Measurements from ENCODE around the gene ASCL3. TPM values are rescaled to one million over a fixed set of nuclear protein-coding genes. Genes with fewer than 3 reads are reported as not detected.
"Not testable (repeated sequence)": the region's sequence is repeated elsewhere in the genome, so short reads cannot be mapped to it uniquely, and the experiment has no call there.

The ASCL3 gene
- polyA plus RNA-seq, 1 donor (not counting 4 experiments of a cell fraction or from before 2014, with no cell fraction given): not detected

DNA sequence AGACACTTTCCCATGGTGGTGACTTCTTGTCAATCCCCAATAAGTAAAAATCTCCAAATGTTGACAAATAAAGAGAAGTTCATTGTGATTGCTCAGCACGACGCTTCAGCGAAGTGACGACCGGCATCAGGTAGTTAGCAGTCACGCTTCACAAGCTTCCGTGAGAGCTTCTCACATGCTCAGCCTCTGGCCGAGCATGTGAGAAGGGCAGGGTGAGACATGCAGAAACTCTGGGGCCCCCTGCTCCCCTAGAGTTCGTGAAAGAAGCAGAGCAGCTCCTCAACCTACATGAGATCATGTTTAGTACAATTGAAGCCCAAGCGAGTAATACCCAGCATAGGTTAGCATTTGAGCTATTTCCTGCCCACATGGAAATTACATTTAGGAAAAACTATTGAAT is 5.7 kb downstream of the ASCL3 start:
- H3K9me1 ChIP-seq (ENCODE audit: control insufficient read depth, extremely low read depth, insufficient read depth, low read length): no peaks in the 10 kb centered on the region
- H3K4me1 ChIP-seq (ENCODE audit: control insufficient read depth, extremely low read depth, insufficient read depth, low read length): peaks cover 14% of the 10 kb centered on the region
- no peak overlapping the region for H3K9ac ChIP-seq (ENCODE audit: control insufficient read depth, extremely low read depth, insufficient read depth, low read length)
- no peaks in the 10 kb centered on the region for H3K9me3 ChIP-seq (ENCODE audit: control insufficient read depth, low read depth, low read length)
- no peak for DNase-seq (ENCODE audit: low read depth, low spot score)
- H3K79me2 ChIP-seq (ENCODE audit: control insufficient read depth, insufficient read depth, low read length): no peaks in the 10 kb centered on the region
- TF ChIP-seq EZH2 (IDR thresholded peaks at IDR 0.05; ENCODE audit: low read length) (no peak), CTCF (optimal IDR thresholded peaks at IDR 0.05 in 1 of 3, IDR thresholded peaks at IDR 0.05 in 1 of 3, conservative IDR thresholded peaks at IDR 0.05 in 1 of 3; ENCODE audit: extremely low read depth in 1 of 3, insufficient read depth in 2 of 3, low read length in 3 of 3) (no peak)
- H3K4me2 ChIP-seq (ENCODE audit: control insufficient read depth, extremely low read depth, insufficient read depth, low read depth, low read length): no peak overlapping the region
- H3K4me3 ChIP-seq (ENCODE audit: control insufficient read depth in 2 of 3, extremely low read depth in 1 of 3, insufficient read depth in 2 of 3, low read depth in 1 of 3, low read length in 3 of 3): no peak overlapping the region
- H2AFZ ChIP-seq (ENCODE audit: control insufficient read depth, low read length): no peak overlapping the region
- no peaks in the 10 kb centered on the region for H3K27me3 ChIP-seq (ENCODE audit: control insufficient read depth, extremely low read depth, insufficient read depth, low read length)
- H3K36me3 ChIP-seq (ENCODE audit: control insufficient read depth in 2 of 2, extremely low read depth in 1 of 2, insufficient read depth in 2 of 2, low read length in 2 of 2): no peaks in the 10 kb centered on the region
- no peak for FAIRE-seq
- dilution Hi-C loops (cut with MboI; ENCODE audit: extremely low pct_ligation_motif_present, low sequenced_read_pairs): no loop called here
- H3K27ac ChIP-seq (ENCODE audit: control insufficient read depth, insufficient read depth, low read length): no peak overlapping the region
- H4K20me1 ChIP-seq (ENCODE audit: control insufficient read depth, extremely low read depth, insufficient read depth, low read length): no peaks in the 10 kb centered on the region

GRCh38 chr11:8935789-8936188 is 7.0 kb downstream of the ASCL3 start:
- dilution Hi-C loops (cut with MboI; ENCODE audit: extremely low pct_ligation_motif_present, low sequenced_read_pairs); H2AFZ ChIP-seq (ENCODE audit: control insufficient read depth, low read length); H3K79me2 ChIP-seq (ENCODE audit: control insufficient read depth, insufficient read depth, low read length); H3K9ac ChIP-seq (ENCODE audit: control insufficient read depth, extremely low read depth, insufficient read depth, low read length); H4K20me1 ChIP-seq (ENCODE audit: control insufficient read depth, extremely low read depth, insufficient read depth, low read length); H3K4me2 ChIP-seq (ENCODE audit: control insufficient read depth, extremely low read depth, insufficient read depth, low read depth, low read length); H3K9me3 ChIP-seq (ENCODE audit: control insufficient read depth, low read depth, low read length); H3K27ac ChIP-seq (ENCODE audit: control insufficient read depth, insufficient read depth, low read length); H3K27me3 ChIP-seq (ENCODE audit: control insufficient read depth, extremely low read depth, insufficient read depth, low read length); H3K36me3 ChIP-seq (ENCODE audit: control insufficient read depth in 2 of 2, extremely low read depth in 1 of 2, insufficient read depth in 2 of 2, low read length in 2 of 2); H3K4me3 ChIP-seq (ENCODE audit: control insufficient read depth in 2 of 3, extremely low read depth in 1 of 3, insufficient read depth in 2 of 3, low read depth in 1 of 3, low read length in 3 of 3); FAIRE-seq; H3K9me1 ChIP-seq (ENCODE audit: control insufficient read depth, extremely low read depth, insufficient read depth, low read length); DNase-seq (ENCODE audit: low read depth, low spot score): not testable (repeated sequence)
- H3K4me1 ChIP-seq (ENCODE audit: control insufficient read depth, extremely low read depth, insufficient read depth, low read length): peaks cover 14% of the 10 kb centered on the region

All from keratinocyte (primary cell).